HAP-1 (cell line): ENCODE measurements around the gene ADCY9.
A peak's percentile ranks its signal among the peaks of the same experiment; 100 is the strongest.
"Not testable (repeated sequence)": the region's sequence is repeated elsewhere in the genome, so short reads cannot be mapped to it uniquely, and the experiment has no call there.

Experiments
- DNase-seq, 2 experiments: peaks; one replicate each; pipeline ENCODE4 v3.0.0-alpha.2; 2016 to 2020; ENCODE audit warnings: low spot score in 2 of 2
- H3K27me3 ChIP-seq: fragments of 250-450 bp; sonication (Bioruptor Pico); 2 replicates; pipeline ENCODE4 v1.5.1; 2020; ENCODE audit warnings: low read depth, mild to moderate bottlenecking, moderate library complexity
- H3K36me3 ChIP-seq: fragments of 250-450 bp; sonication (Bioruptor Pico); replicated peaks from 2 replicates; pipeline ENCODE4 v1.5.1; 2020; ENCODE audit warnings: mild to moderate bottlenecking
- H3K4me1 ChIP-seq: fragments of 250-450 bp; sonication (Bioruptor Pico); 2 replicates; pipeline ENCODE4 v1.5.1; 2020; ENCODE audit warnings: mild to moderate bottlenecking
- H3K4me3 ChIP-seq: fragments of 250-450 bp; sonication (Bioruptor Pico); 2 replicates; pipeline ENCODE4 v1.5.1; 2020; ENCODE audit warnings: mild to moderate bottlenecking, moderate library complexity
- H3K9me3 ChIP-seq: fragments of 250-450 bp; sonication (Bioruptor Pico); 2 replicates; pipeline ENCODE4 v1.5.1; 2020; ENCODE audit warnings: mild to moderate bottlenecking, moderate library complexity
- in situ Hi-C: fragments of 300-500 bp; cut with MboI; formaldehyde crosslinking; loops from 3 replicates; pipeline ENCODE4 v1.14.3; 2020; ENCODE audit warnings: low sequenced_read_pairs, inconsistent platforms, mixed read lengths

The ADCY9 gene

GRCh38 chr16:4116325-4117249 is at the start of gene ADCY9:
Gene ADCY9 (minus strand): TSS chr16:4116442. CDS start chr16:4115442, 1,000 bp downstream.
- H3K4me3 ChIP-seq = peak within 1 kb of the TSS; percentile 55
- 0 out of 2 replicates have a peak, but pooled peaks cover 2% of the 10 kb centered on the region for H3K9me3 ChIP-seq
- in situ Hi-C loops = no loop called here
- H3K36me3 ChIP-seq = peaks cover 8% of the 10 kb centered on the region
- peak; percentile 70 to 87 for DNase-seq
- H3K27me3 ChIP-seq = no peaks in the 10 kb centered on the region
- peaks cover 25% of the 10 kb centered on the region for H3K4me1 ChIP-seq

- Histone ChIP-seq H3K36me3 (no peaks in the 10 kb centered on the region), H3K27me3 (no peaks in the 10 kb centered on the region), H3K9me3 (no peaks in the 10 kb centered on the region; the same call in 1 of the 2 replicates), H3K4me1 (no peaks in the 10 kb centered on the region), H3K4me3 (no peak overlapping the region)
- DNase-seq = no peak
- in situ Hi-C loops = no loop called here
Measured at GRCh38 chr16:4160658-4161430, 44.6 kb upstream of the ADCY9 start.

DNA sequence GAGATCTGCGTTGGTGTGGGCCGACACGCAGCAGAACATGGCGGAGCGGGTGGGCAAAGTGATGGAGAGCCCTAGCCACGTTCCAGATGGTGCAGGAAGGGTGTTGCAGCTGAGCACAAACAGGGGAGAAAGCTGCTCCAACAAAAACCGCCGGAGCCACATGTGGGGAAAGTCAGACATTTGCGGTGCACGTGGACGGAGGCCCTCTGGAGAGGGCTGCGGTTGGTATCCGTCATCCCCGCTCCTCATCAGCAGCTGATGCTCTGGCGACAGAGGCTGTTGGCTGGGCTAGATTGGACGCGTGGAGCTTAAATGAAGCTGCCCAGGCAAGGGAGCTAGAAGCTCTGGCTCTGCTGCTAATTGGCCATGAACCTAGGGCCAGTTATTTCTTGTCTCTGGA is 43.5 kb upstream of the ADCY9 start:
- in situ Hi-C loops = no loop called here
- no peaks in the 10 kb centered on the region for H3K27me3 ChIP-seq
- no peak for DNase-seq
- no peaks in the 10 kb centered on the region for H3K4me1 ChIP-seq
- H3K36me3 ChIP-seq = no peaks in the 10 kb centered on the region
- H3K4me3 ChIP-seq = no peak overlapping the region
- H3K9me3 ChIP-seq = no peaks in the 10 kb centered on the region; the same call in 1 of the 2 replicates

DNA sequence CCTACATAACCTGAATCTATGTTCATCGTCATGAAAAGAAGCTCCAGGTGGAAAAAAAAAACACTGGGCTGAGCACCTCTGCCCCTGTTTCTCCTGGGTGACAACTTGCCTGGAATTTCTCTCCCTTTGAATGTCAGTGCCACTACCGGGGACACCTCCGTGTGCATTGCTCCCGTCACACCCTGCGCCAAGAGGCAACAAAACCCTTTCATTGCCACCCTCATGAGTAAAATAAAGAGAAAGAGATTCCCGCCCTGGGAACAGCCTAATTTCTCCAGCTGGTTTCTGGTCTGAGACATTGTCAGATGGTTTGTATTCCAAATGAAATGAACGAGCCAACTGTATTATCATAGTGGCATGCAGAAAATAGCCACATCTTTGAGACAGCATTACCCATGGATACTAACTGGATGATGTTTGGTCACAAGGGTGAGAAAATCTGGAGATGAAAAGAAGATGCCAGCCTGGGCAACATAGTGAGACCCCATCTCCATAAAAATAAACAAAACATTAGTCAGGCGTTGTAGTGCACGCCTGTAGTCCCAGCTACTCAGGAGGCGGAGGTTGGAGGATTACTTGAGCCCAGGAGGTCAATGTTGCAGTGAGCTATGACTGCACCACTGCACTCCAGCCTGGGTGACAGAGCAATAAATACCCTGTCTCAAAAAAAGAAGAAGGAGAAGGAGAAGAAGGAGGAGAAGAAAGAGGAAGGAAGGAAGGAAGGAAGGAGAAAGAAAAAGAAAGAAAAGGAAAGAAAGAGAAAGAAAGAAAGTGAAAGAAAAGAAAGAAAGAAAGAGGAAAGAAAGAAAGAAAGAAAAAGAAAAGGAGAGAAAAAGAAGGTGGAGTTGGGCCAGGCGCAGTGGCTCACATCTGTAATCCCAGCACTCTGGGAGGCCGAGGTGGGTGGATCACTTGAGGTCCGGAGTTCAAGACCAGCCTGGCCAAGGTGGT is 42.2 kb upstream of the ADCY9 start:
- Histone ChIP-seq H3K4me1 (no peaks in the 10 kb centered on the region), H3K27me3 (no peaks in the 10 kb centered on the region), H3K36me3 (no peaks in the 10 kb centered on the region), H3K4me3 (no peak overlapping the region), H3K9me3 (no peaks in the 10 kb centered on the region; the same call in 1 of the 2 replicates)
- no peak for DNase-seq
- in situ Hi-C loops = no loop called here

- H3K36me3 ChIP-seq = no peaks in the 10 kb centered on the region
- no peaks in the 10 kb centered on the region for H3K4me1 ChIP-seq
- no peak for DNase-seq
- in situ Hi-C loops = no loop called here
- H3K9me3 ChIP-seq = no peaks in the 10 kb centered on the region; the same call in 1 of the 2 replicates
- no peak overlapping the region for H3K4me3 ChIP-seq
- no peaks in the 10 kb centered on the region for H3K27me3 ChIP-seq
Measured at GRCh38 chr16:4157376-4157825, 41.2 kb upstream of the ADCY9 start.

- in situ Hi-C loops, H3K4me1 ChIP-seq, H3K36me3 ChIP-seq: not testable (repeated sequence)
Measured at GRCh38 chr16:4156503-4156902, 40.3 kb upstream of the ADCY9 start.

DNA sequence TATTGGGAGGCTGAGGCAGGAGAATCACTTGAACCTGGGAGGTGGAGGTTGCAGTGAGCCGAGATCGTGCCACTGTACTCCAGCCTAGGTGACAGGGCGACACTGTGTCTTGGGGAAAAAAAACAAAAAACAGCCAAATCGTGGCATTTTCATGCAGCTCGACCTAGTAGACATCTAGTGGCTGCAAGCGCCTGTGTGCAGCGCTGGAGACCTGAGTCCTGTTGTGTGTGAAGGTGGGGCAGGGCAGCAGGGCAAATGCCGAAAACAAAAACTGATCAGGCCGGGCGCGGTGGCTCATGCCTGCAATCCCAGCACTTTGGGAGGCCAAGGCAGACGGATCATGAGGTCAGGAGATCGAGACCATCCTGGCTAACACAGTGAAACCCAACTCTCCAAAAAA is 37.1 kb upstream of the ADCY9 start:
- H3K36me3 ChIP-seq, H3K4me1 ChIP-seq, H3K27me3 ChIP-seq, H3K4me3 ChIP-seq, in situ Hi-C loops, H3K9me3 ChIP-seq, DNase-seq: not testable (repeated sequence)

More at GRCh38 chr16:4156503-4156902, 40.3 kb upstream of the ADCY9 start:
- H3K9me3 ChIP-seq, H3K4me3 ChIP-seq, H3K27me3 ChIP-seq, DNase-seq: not testable (repeated sequence)

- H3K9me3 ChIP-seq = no peaks in the 10 kb centered on the region; the same call in 1 of the 2 replicates
- H3K27me3 ChIP-seq = no peaks in the 10 kb centered on the region
- H3K4me3 ChIP-seq = no peak overlapping the region
- no peaks in the 10 kb centered on the region for H3K36me3 ChIP-seq
- no peak for DNase-seq
- in situ Hi-C loops = no loop called here
- no peaks in the 10 kb centered on the region for H3K4me1 ChIP-seq
Measured at GRCh38 chr16:4152267-4152666, 36.0 kb upstream of the ADCY9 start.

GRCh38 chr16:4147236-4147635 is 31.0 kb upstream of the ADCY9 start:
- in situ Hi-C loops = no loop called here
- no peak for DNase-seq
- no peaks in the 10 kb centered on the region for H3K27me3 ChIP-seq
- no peaks in the 10 kb centered on the region for H3K9me3 ChIP-seq
- no peaks in the 10 kb centered on the region for H3K36me3 ChIP-seq
- H3K4me1 ChIP-seq = no peaks in the 10 kb centered on the region
- no peak overlapping the region for H3K4me3 ChIP-seq

- no peak for DNase-seq
- Histone ChIP-seq H3K36me3 (no peaks in the 10 kb centered on the region; the same call in 1 of the 2 replicates), H3K4me3 (no peak overlapping the region), H3K27me3 (no peaks in the 10 kb centered on the region), H3K4me1 (no peaks in the 10 kb centered on the region), H3K9me3 (no peaks in the 10 kb centered on the region)
- in situ Hi-C loops = no loop called here
Measured at GRCh38 chr16:4142268-4142667, 26.0 kb upstream of the ADCY9 start.

DNA sequence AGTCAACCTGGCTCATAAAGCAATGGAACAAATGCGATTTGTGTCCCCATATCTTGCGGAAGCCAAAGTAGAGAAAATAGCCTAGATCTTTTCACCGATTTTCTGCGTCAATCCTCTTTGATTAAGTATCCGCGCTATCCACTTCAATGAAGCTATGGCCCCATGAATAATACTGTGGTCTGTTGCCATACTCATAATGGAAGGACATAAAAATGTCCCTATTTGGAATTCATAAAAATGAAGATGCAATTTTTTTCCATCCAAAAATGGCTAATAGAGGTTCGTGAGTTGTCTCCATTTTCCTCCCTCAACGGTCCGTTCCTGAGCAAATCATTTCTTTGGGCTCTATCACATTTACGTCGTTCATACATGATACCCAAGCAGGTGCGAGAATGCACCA is 25.4 kb upstream of the ADCY9 start:
- Histone ChIP-seq H3K4me3 (no peak overlapping the region), H3K9me3 (no peaks in the 10 kb centered on the region), H3K36me3 (no peaks in the 10 kb centered on the region; the same call in 1 of the 2 replicates), H3K27me3 (no peaks in the 10 kb centered on the region), H3K4me1 (peaks cover under 1% of the 10 kb centered on the region; the same call in 1 of the 2 replicates)
- no peak for DNase-seq
- in situ Hi-C loops = no loop called here

DNA sequence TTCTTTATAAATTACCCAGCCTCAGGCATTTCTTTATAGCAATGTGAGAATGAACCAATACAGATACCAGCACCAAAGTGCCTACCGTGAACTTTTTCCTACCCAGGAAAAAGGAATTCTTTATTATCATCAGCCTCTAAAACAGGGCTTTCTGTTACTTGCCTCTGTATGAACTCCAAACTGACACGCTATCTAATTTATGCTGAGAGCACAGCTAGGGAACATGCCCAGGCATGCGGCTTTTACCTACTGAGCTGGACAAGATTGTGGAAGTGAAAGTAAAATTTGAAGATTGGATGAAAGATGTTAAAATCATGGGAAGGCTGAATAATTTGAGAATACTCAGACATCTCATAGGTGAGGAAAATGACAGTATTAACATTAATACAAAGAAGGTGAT is 24.4 kb upstream of the ADCY9 start:
- DNase-seq = peak in 1 of 2 experiments; percentile 19
- Histone ChIP-seq H3K27me3 (no peaks in the 10 kb centered on the region), H3K9me3 (no peaks in the 10 kb centered on the region), H3K4me3 (no peak overlapping the region), H3K36me3 (no peaks in the 10 kb centered on the region; the same call in 1 of the 2 replicates), H3K4me1 (peaks cover 3% of the 10 kb centered on the region; the same call in 1 of the 2 replicates)
- in situ Hi-C loops = no loop called here

GRCh38 chr16:4139968-4140367 is 23.7 kb upstream of the ADCY9 start:
- Histone ChIP-seq H3K4me3 (no peak overlapping the region), H3K4me1 (peaks cover 3% of the 10 kb centered on the region; the same call in 1 of the 2 replicates)
- in situ Hi-C loops = no loop called here

More at GRCh38 chr16:4139968-4140367, 23.7 kb upstream of the ADCY9 start:
- no peaks in the 10 kb centered on the region for H3K9me3 ChIP-seq
- H3K36me3 ChIP-seq = no peaks in the 10 kb centered on the region; the same call in 1 of the 2 replicates
- no peaks in the 10 kb centered on the region for H3K27me3 ChIP-seq
- DNase-seq = no peak
